NOMO-1 treated with dmso at 0.1 percent for 144 hours (cell line): Measurements from ENCODE around the gene OR13J1.
"Not testable (repeated sequence)": the region's sequence is repeated elsewhere in the genome, so short reads cannot be mapped to it uniquely, and the experiment has no call there.

ENCODE experiments used
- DNase-seq: peaks from one replicate; lab custom pipeline; 2025; ENCODE audit not compliant: unreplicated experiment; lab: John Stamatoyannopoulos, UW

The OR13J1 gene

GRCh38 chr9:35870351-35870923 lies at the start of gene OR13J1:
OR13J1 (minus strand) TSS chr9:35870401; CDS start chr9:35870401, 0 bp downstream.
- DNase-seq, result no peak

- no peak for DNase-seq
These were observed 49.2 kb upstream of the OR13J1 start for GRCh38 chr9:35919212-35920008.

- DNase-seq, result no peak
These were observed 48.6 kb upstream of the OR13J1 start for GRCh38 chr9:35918780-35919179.

- DNase-seq, result no peak
These were observed 47.1 kb upstream of the OR13J1 start for GRCh38 chr9:35917261-35917660.

GRCh38 chr9:35915681-35916294 lies 45.6 kb upstream of the OR13J1 start:
- no peak for DNase-seq

- DNase-seq, result no peak
These were observed 44.2 kb upstream of the OR13J1 start for GRCh38 chr9:35914301-35914807.

- not testable (repeated sequence) for DNase-seq
These were observed 43.2 kb upstream of the OR13J1 start for GRCh38 chr9:35913429-35913828.

- DNase-seq, result no peak
These were observed 42.7 kb upstream of the OR13J1 start for GRCh38 chr9:35912791-35913400.

- DNase-seq, result no peak
These were observed 41.5 kb upstream of the OR13J1 start for GRCh38 chr9:35911690-35912089.

- DNase-seq, result peak; percentile 60
These were observed 40.6 kb upstream of the OR13J1 start for GRCh38 chr9:35910613-35911359.

- DNase-seq, result no peak
These were observed 39.7 kb upstream of the OR13J1 start for GRCh38 chr9:35909687-35910612.

- DNase-seq, result no peak
These were observed 39.1 kb upstream of the OR13J1 start, which contains the start of gene SPAAR for GRCh38 chr9:35909274-35909673. SPAAR (plus strand) TSS chr9:35909490; CDS start chr9:35910464, 974 bp downstream.

- no peak for DNase-seq
These were observed 38.4 kb upstream of the OR13J1 start for GRCh38 chr9:35908504-35909125.

- peak; percentile 27 for DNase-seq
These were observed 37.7 kb upstream of the OR13J1 start for GRCh38 chr9:35907711-35908503.

- no peak for DNase-seq
These were observed 36.9 kb upstream of the OR13J1 start for GRCh38 chr9:35906923-35907699.

- DNase-seq, result no peak
These were observed 35.9 kb upstream of the OR13J1 start, which contains the start of gene HRCT1 for GRCh38 chr9:35905912-35906679. HRCT1 (plus strand) TSS chr9:35906202; CDS start chr9:35906288, 86 bp downstream.
